Astrocyte of the cerebellum (primary cell): ENCODE measurements around the gene TFEB.

Experiments
- DNase-seq: peaks from one replicate; pipeline ENCODE4 v3.0.0-alpha.2; 2011; ENCODE audit warnings: low read depth
- H3K4me3 ChIP-seq: 2 replicates; pipeline ENCODE4 v1.5.1; 2011; ENCODE audit warnings: mild to moderate bottlenecking, low read depth, low read length, moderate library complexity
- CTCF ChIP-seq: IDR thresholded peaks from 2 replicates; pipeline ENCODE4 v1.5.1; 2012; ENCODE audit warnings: low read length, low read depth, moderate library complexity, mild to moderate bottlenecking; ENCODE audit errors: missing control alignments
- in situ Hi-C: cut with HindIII; loops from 2 replicates; pipeline ENCODE4 v1.10.0; 2017; ENCODE audit warnings: low sequenced_read_pairs

The TFEB gene

GRCh38 chr6:41690541-41691330 is 44.7 kb downstream of the TFEB start:
- no peak for DNase-seq
- H3K4me3 ChIP-seq = no peak overlapping the region
- TF ChIP-seq CTCF = no peak
- in situ Hi-C loops = no loop called here

- TF ChIP-seq CTCF = no peak
- in situ Hi-C loops = no loop called here
- no peak overlapping the region for H3K4me3 ChIP-seq
- DNase-seq = no peak
Measured at GRCh38 chr6:41689171-41690008, 46.0 kb downstream of the TFEB start.

GRCh38 chr6:41688256-41688965 is 47.0 kb downstream of the TFEB start:
- H3K4me3 ChIP-seq = no peak overlapping the region
- TF ChIP-seq CTCF = no peak
- DNase-seq = no peak
- in situ Hi-C loops = no loop called here

GRCh38 chr6:41687501-41688175 is 47.8 kb downstream of the TFEB start:
- H3K4me3 ChIP-seq = no peak overlapping the region
- no peak for DNase-seq
- TF ChIP-seq CTCF = no peak
- in situ Hi-C loops = no loop called here

- DNase-seq = no peak
- in situ Hi-C loops = no loop called here
- no peak overlapping the region for H3K4me3 ChIP-seq
- no peak for TF ChIP-seq CTCF
Measured at GRCh38 chr6:41685641-41686380, 49.6 kb downstream of the TFEB start.
